SKM-1 (cell line): ENCODE measurements around the gene ANO7.
A peak's percentile ranks its signal among the peaks of the same experiment; 100 is the strongest.

Experiments
- DNase-seq: peaks from one replicate; lab custom pipeline; 2025; ENCODE audit not compliant: unreplicated experiment; lab: John Stamatoyannopoulos, UW

The ANO7 gene

GRCh38 chr2:241188361-241189092 lies at the start of gene ANO7:
Gene ANO7 (plus strand): TSS chr2:241188677. CDS start chr2:241190064, 1,387 bp downstream.
- no peak for DNase-seq

GRCh38 chr2:241139531-241140444 lies 48.7 kb upstream of the ANO7 start:
- DNase-seq: no peak

DNA sequence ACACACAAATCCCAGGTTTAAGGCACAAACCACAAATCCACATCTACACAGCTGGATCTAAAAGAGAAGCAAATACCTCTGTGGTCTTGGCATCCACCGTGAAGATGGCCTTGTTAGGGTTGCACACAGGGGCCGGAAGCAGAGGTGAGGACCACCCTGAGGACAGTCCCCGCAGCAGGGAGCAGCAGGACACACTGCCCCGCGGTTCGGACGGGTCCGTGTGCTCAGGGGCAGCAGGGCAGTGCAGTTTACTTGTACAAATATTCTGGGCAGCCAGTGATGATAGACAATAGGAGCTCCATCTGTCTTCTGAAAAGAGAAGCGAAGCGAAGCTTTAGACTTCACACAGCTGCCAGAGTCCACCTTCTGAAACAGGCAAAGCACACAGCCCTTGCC lies 48.0 kb upstream of the ANO7 start:
- DNase-seq: no peak

GRCh38 chr2:241141214-241141770 lies 47.2 kb upstream of the ANO7 start:
- DNase-seq: no peak

GRCh38 chr2:241142063-241142462 lies 46.4 kb upstream of the ANO7 start:
- DNase-seq: no peak

DNA sequence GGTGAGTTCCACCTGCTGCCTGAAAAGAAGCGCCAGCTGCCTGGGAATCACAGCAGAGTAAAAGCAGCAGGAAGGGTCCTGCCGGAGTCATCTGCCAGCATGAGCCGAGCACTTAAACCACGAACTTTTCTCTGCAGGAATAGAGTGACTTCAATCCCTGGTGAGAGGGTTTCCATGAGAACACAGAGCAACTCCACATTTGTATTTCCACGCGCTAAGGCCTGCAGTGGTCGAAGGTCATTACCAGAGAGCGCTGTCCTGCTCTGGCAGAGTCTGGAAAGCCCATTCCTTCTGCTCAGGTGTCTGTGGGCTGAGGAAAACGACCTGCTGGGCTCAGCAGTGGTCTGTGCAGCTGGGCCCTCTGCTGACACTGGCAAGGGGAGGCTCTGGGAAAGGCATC lies 45.9 kb upstream of the ANO7 start:
- DNase-seq: no peak

- no peak for DNase-seq
These were observed 42.2 kb upstream of the ANO7 start for GRCh38 chr2:241146286-241146685.

DNA sequence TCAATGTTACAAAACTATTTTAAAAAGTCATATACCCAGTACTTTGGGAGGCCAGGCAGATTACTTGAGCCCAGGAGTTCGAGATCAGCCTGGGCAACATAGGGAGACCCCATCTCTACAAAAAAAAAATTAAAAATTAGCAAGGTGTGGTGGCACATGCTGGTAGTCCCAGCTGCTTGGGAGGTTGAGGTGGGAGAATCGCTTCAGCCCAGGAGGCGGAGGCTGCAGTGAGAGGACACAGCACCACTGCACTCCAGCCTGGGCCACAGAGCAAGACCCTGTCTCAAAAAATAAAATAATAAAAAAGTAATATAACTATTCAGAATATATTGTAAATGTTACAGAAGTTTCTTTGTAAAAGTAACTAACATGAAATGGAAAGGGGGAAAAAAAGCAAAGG lies 41.1 kb upstream of the ANO7 start:
- DNase-seq: no peak

DNA sequence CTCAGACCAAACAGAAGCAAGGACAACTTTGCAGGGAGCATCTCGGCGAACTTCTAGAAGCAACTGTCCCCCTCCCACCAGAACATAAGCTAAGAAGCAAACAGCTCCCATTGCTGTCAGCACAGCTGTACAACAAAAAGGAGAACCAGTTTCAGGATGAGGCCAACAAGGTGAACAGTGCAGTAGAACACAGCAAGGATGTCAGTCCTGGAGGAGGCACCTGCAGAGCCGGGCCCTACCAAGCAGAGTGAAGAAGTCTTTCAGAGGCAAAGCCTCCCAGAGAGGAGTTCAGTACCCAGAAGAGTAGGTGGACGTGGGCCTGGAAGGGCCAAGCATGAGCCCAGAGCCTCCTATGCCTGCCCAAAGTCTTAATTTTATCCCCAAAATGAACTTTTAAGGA lies 40.2 kb upstream of the ANO7 start:
- DNase-seq: no peak

DNA sequence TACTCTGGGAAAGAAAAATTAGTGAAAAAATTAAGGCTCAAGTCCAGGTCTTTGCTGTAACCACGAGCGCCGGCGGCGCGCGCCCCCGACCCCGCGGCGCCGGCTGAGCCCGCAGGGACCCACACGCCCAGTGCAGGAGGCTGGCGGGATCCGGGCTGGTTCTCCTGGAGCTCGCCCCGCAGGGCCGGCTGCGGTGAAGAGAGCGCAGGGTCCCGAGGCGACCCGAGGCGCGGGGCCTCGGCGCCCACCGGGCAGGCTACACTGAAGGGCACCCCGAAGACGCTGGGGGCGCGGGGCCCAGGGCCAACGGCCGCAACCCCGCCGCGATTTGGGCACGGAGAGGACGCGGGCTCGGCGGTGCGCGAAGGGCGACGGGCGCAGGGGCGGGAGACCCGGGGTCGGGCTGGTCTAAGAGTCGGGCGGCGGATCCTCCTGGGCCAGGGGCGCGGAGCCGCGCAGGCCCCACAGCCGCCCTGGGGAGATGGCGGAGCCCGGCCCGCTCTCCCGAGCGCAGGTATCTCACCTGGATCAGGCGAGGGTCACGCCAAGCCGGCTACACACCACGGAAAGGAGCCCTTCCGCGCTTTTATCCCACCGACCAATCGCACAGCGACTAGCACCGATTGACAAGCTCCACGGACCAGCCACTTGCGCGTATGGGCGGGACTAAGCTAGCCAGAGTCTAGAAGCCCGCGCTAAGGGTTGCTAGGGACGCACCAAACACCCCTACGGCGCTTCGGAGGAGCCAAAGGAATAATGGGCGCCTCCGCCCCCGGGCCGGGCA lies 39.4 kb upstream of the ANO7 start, which contains the start of gene PASK:
PASK (minus strand) TSS at position 582 of the 784 bp plus-strand sequence. CDS start 6,440 bp downstream, outside the sequence.
- peak; percentile 92 for DNase-seq

- DNase-seq: no peak
These were observed 38.9 kb upstream of the ANO7 start for GRCh38 chr2:241149675-241149924.

- DNase-seq: peak; percentile 83
These were observed 38.4 kb upstream of the ANO7 start, which contains the start of gene PPP1R7 for GRCh38 chr2:241149925-241150659. Gene PPP1R7 (plus strand): TSS chr2:241150467. CDS start chr2:241150496, 29 bp downstream.

DNA sequence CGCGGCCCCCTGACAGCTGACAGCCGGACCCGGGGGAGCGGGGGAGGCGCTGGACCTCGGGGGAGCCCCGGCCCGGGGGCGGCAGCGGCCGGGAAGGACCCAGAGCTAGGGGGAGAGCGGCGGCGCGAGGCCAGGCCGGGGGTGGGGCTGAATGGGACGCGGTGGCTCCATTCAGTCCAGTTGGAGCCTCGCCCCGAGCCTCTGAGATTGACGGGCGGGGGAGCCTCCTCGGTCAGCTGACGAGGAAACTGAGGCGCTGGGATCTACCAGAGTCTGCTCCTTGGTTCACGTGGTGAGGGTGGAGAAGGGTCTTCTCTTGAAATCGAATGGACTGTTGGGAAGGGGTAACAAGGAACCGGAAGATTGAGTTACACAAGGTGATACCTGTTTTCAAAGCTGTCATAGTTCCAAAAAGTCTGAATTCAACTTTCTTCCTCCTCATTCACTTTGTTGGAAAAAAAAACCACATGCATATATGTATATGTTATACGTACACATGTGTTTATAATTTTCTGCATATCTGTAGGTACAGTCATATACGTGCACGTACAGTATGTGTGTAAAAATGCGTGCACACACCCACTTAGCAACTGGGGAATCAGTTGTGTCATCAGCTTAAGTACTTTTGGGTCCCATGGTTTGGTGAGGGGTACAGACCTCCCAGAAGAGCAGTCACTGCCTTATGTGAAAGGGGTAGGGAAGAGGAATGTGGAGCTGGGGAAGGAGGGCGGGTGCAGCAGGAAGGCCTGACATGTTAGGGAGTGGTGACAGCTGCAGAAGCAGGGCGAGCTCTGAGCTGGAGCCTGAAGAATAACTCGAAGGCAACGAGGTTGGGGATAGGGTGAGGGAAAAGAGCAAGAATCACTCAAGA lies 37.6 kb upstream of the ANO7 start:
- no peak for DNase-seq

DNA sequence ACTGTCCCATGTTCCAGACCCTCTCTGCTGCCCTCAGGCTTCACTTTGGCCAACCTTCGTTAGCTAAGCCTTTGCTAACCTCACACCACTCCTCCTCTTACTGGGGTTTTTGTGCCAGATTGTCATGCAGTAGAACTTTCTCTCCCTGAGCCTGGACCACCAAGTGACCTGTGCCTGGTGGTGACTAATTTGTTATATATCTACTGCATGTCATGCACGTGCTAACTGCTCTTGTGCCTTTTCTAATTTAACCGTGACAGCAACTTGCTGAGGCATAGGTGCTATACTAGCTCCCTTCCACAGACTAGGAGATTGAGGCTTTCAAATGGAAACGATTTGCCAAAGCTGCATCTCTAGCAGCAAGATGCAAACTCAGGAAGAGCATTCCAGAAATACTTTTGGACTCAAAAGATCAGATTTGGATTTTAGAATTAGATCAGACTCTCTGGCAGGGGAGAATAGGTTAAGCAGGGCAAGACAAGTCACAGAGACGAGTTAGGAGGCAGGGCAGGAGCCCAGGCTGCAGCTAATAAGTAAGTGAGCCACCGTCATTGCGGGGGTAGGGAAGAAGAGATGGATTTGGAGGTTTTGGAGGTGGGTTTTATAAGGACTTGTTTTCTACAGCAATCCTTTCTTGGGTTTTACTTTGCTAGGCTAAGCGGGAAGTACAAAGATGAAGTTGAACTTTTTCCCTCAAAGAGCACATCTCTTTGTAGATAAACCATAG lies 36.4 kb upstream of the ANO7 start:
- DNase-seq: no peak

GRCh38 chr2:241153616-241154015 lies 34.9 kb upstream of the ANO7 start:
- DNase-seq: no peak

DNA sequence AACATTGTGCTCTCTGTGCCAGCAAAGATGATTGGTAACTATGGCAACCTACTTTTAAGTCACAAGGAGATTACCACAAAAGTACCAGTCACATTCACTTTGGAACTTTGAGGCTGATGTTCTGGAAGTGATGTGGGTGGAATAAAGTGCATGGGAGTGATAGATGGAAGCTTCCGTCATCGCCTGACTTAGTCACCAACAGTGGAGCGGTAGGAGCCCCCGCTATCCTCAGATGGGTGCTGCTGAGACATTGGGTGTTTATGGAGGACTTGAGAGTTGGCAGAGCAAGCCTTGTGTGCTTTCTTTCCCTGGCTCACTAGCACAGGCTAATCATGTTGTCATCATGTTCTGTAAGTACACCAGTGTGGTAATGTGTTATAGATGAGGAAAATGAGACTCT lies 33.6 kb upstream of the ANO7 start:
- no peak for DNase-seq

DNA sequence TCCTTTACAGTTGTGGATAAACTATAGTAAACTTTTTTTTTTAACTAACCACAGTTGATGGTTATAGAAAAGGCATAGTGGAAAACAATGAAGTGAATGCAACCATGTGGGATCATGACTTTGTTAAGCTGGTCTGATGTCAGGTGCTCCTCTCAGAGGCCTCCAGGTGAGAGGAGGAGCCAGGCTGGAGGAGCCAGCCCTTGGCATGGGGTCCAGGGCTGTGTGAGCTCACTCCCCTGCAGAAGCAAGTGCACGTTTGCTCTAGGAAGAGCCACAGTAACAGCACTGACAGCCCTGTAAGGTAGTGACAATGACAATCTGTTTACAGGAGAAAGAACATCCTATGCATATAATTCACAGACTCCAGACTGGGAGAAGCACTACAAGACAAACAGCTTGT lies 32.5 kb upstream of the ANO7 start:
- DNase-seq: no peak

GRCh38 chr2:241156971-241157441 lies 31.5 kb upstream of the ANO7 start:
- peak; percentile 54 for DNase-seq
